GM10266 (cell line): Measurements from ENCODE around the gene SERPINF2.
"Not testable (repeated sequence)": the region's sequence is repeated elsewhere in the genome, so short reads cannot be mapped to it uniquely, and the experiment has no call there.

Experiments
- DNase-seq: peaks from one replicate; pipeline ENCODE4 v3.0.0; 2012; ENCODE audit errors: extremely low spot score
- CTCF ChIP-seq: IDR thresholded peaks from 2 replicates; pipeline ENCODE4 v1.5.1; 2012; ENCODE audit warnings: mild to moderate bottlenecking, low read depth; ENCODE audit not compliant: control insufficient read depth, insufficient read depth; ENCODE audit errors: missing control alignments

SERPINF2 gene

DNA sequence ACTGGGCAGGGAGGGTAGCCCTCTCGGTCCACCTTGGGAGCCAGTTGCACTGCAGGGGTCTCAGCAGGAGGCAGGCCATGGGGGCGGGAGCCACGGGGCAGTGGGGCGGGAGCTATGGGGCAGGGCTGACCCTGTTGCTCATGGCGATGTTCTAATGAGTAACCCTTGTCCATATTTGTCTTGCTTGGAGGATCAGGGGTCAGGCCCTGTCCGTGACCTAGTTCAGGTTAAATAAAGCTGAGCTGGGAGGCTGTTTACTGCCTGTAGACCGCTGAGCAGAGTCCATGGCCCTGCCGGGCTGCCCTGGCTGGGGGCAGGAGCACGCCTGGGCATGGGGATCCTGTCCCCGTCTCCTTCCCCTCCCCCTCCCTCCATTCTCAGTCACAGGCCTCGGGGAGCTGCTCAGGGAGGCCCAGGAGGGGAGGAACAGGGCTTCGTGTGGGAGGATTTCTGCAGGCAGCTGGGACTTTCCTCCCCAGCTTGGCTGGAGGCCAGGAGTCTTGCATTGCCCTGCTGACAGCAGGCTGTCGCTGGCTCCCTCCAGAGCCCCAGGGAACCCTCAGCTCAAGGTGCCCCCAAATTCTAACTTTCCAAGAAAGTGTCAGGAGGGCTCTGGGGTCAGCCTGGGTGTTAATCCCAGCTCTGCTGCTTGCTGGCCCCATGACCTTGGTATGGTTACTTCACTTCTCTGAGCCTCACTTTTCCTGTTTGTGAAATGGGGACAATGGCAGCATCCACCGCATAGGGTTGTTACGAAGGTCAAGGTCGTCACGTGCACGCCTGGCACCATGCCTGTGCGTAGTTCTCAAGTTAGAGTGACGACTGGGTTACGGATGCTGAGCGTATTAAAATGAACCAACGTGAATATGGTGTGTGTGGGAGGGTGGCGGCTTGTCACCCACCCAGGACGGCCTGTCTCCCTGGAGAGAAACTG is 6.1 kb upstream of the SERPINF2 start:
- DNase-seq = peak; percentile 93
- TF ChIP-seq CTCF = no peak

- no peak for DNase-seq
- no peak for TF ChIP-seq CTCF
These were observed 5.0 kb upstream of the SERPINF2 start for GRCh38 chr17:1737531-1738291.

GRCh38 chr17:1741899-1742298 is 772 bp upstream of the SERPINF2 start:
- not testable (repeated sequence) for DNase-seq

GRCh38 chr17:1743088-1743439 is 393 bp downstream of the SERPINF2 start:
- TF ChIP-seq CTCF = no peak
- no peak for DNase-seq

- no peak for DNase-seq
- TF ChIP-seq CTCF = no peak
These were observed 2.2 kb downstream of the SERPINF2 start for GRCh38 chr17:1744551-1745512.

DNA sequence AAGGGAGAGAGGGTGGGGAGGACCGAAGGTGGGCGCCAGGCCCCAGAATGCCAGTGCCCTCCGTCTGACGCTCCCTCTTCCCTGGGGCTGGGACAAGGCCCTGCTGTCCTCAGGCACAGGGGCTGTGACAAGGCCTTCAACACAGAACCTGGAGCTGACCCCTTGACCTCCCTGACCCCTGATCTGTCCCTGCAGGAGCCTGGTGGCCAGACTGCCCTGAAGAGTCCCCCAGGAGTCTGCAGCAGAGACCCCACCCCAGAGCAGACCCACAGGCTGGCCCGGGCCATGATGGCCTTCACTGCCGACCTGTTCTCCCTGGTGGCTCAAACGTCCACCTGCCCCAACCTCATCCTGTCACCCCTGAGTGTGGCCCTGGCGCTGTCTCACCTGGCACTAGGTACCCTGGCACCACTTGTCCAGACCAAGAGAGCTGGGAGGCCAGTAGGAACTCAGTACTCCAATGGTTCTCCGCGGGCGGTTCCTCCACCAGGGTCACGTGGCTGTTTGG is 2.9 kb downstream of the SERPINF2 start:
- no peak for DNase-seq
- no peak for TF ChIP-seq CTCF

DNA sequence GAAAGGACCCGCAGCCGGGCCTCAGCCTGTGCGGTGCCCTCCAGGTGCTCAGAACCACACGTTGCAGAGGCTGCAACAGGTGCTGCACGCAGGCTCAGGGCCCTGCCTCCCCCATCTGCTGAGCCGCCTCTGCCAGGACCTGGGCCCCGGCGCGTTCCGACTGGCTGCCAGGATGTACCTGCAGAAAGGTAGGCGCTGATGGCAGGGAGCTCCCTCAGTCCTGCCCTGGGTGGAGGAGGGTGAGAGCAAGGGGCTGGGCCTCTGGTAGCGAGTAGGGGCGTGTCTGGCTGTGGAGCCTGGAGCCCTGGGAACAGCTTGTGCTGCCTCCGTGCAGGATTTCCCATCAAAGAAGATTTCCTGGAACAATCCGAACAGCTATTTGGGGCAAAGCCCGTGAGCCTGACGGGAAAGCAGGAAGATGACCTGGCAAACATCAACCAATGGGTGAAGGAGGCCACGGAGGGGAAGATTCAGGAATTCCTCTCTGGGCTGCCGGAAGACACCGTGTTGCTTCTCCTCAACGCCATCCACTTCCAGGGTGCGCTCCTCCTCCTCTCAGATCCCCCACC is 4.4 kb downstream of the SERPINF2 start:
- TF ChIP-seq CTCF = no peak
- DNase-seq = no peak
